Measurements from ENCODE around the gene ANKRD37.

The ANKRD37 gene

GRCh38 chr4:185416955-185417354 is 20.3 kb downstream of the ANKRD37 start:
- no peak for DNase-seq (ENCODE audit: low read depth in 3 of 3)

- no peak for DNase-seq (ENCODE audit: low read depth in 3 of 3)
Measured at GRCh38 chr4:185421366-185422124, 24.9 kb downstream of the ANKRD37 start.

GRCh38 chr4:185424905-185425646 is 28.4 kb downstream of the ANKRD37 start:
- no peak for DNase-seq (ENCODE audit: low read depth in 3 of 3)

GRCh38 chr4:185425647-185426352 is 29.2 kb downstream of the ANKRD37 start, which contains the start of gene UFSP2:
Gene UFSP2, minus strand, starts transcription at chr4:185425964. Its CDS starts 96 bp downstream, at chr4:185425868.
- peak; percentile 69 to 78 (median 74) for DNase-seq (ENCODE audit: low read depth in 3 of 3)

GRCh38 chr4:185426960-185427688 is 30.5 kb downstream of the ANKRD37 start:
- no peak for DNase-seq (ENCODE audit: low read depth in 3 of 3)

GRCh38 chr4:185429660-185430059 is 33.0 kb downstream of the ANKRD37 start:
- DNase-seq (ENCODE audit: low read depth in 3 of 3), result no peak

- no peak for DNase-seq (ENCODE audit: low read depth in 3 of 3)
Measured at GRCh38 chr4:185435466-185435865, 38.8 kb downstream of the ANKRD37 start.

GRCh38 chr4:185437809-185438208 is 41.2 kb downstream of the ANKRD37 start:
- DNase-seq (ENCODE audit: low read depth in 3 of 3), result no peak

GRCh38 chr4:185441479-185441878 is 44.8 kb downstream of the ANKRD37 start:
- no peak for DNase-seq (ENCODE audit: low read depth in 3 of 3)

GRCh38 chr4:185445209-185445608 is 48.6 kb downstream of the ANKRD37 start:
- no peak for DNase-seq (ENCODE audit: low read depth in 3 of 3)
